Measurements from ENCODE around the gene ARHGAP12. TPM values are rescaled to one million over a fixed set of nuclear protein-coding genes. Genes with fewer than 3 reads are reported as not detected.

The ARHGAP12 gene
- total and polyA plus RNA-seq, 4 donors, result 8.6 to 66.0 (median 27.0) TPM

- no peaks in the 10 kb centered on the region for H3K9me3 ChIP-seq (ENCODE audit: control insufficient read depth in 4 of 4, insufficient read depth in 3 of 4, low read length in 3 of 4)
- ATAC-seq (ENCODE audit: insufficient read depth, low FRiP score) (no peak), DNase-seq (no peak)
- peaks cover 0 to 3% (median 0%) of the 10 kb centered on the region in 4 donors for H3K36me3 ChIP-seq (ENCODE audit: control insufficient read depth in 4 of 4, insufficient read depth in 4 of 4, low read length in 4 of 4)
- H3K27me3 ChIP-seq (ENCODE audit: control insufficient read depth in 3 of 3, insufficient read depth in 3 of 3, low read length in 2 of 3), result no peaks in the 10 kb centered on the region
- H3K27ac ChIP-seq (ENCODE audit: low read depth in 1 of 2, low read length in 1 of 2), result no peak overlapping the region
- no peak overlapping the region for H3K9ac ChIP-seq (ENCODE audit: insufficient read depth in 1 of 2, low read length in 2 of 2)
- H3K4me1 ChIP-seq (ENCODE audit: control insufficient read depth in 5 of 5, insufficient read depth in 5 of 5, low read length in 5 of 5), result peaks cover 0 to 18% (median 0%) of the 10 kb centered on the region in 5 donors
- H3K4me3 ChIP-seq, result no peak overlapping the region
- TF ChIP-seq CTCF (IDR thresholded peaks at IDR 0.05; ENCODE audit: control extremely low read depth, extremely low read depth), result no peak
Observed at GRCh38 chr10:31885971-31886370, 42.7 kb downstream of the ARHGAP12 start.

- no peak for TF ChIP-seq CTCF (IDR thresholded peaks at IDR 0.05; ENCODE audit: control extremely low read depth, extremely low read depth)
- Histone ChIP-seq H3K36me3 (ENCODE audit: control insufficient read depth in 4 of 4, insufficient read depth in 4 of 4, low read length in 4 of 4) (peaks cover 0 to 3% (median 0%) of the 10 kb centered on the region in 4 donors), H3K27ac (ENCODE audit: low read depth in 1 of 2, low read length in 1 of 2) (no peak overlapping the region), H3K27me3 (ENCODE audit: control insufficient read depth in 3 of 3, insufficient read depth in 3 of 3, low read length in 2 of 3) (no peaks in the 10 kb centered on the region), H3K9me3 (ENCODE audit: control insufficient read depth in 4 of 4, insufficient read depth in 3 of 4, low read length in 3 of 4) (no peaks in the 10 kb centered on the region), H3K4me3 (no peak overlapping the region), H3K9ac (ENCODE audit: insufficient read depth in 1 of 2, low read length in 2 of 2) (no peak overlapping the region), H3K4me1 (ENCODE audit: control insufficient read depth in 5 of 5, insufficient read depth in 5 of 5, low read length in 5 of 5) (peaks cover 0 to 18% (median 0%) of the 10 kb centered on the region in 5 donors)
- DNase-seq (no peak), ATAC-seq (ENCODE audit: insufficient read depth, low FRiP score) (no peak)
- 87 to 89% methylated on average over 2 of the region's 2 CpGs for WGBS, 2 donors
Observed at GRCh38 chr10:31884386-31884785, 44.2 kb downstream of the ARHGAP12 start.

GRCh38 chr10:31883397-31883796, 45.2 kb downstream of the ARHGAP12 start:
- TF ChIP-seq CTCF (IDR thresholded peaks at IDR 0.05; ENCODE audit: control extremely low read depth, extremely low read depth), result no peak
- Histone ChIP-seq H3K27me3 (ENCODE audit: control insufficient read depth in 3 of 3, insufficient read depth in 3 of 3, low read length in 2 of 3) (no peaks in the 10 kb centered on the region), H3K4me1 (ENCODE audit: control insufficient read depth in 5 of 5, insufficient read depth in 5 of 5, low read length in 5 of 5) (peaks cover 0 to 17% (median 0%) of the 10 kb centered on the region in 5 donors), H3K9ac (ENCODE audit: insufficient read depth in 1 of 2, low read length in 2 of 2) (no peak overlapping the region), H3K27ac (ENCODE audit: low read depth in 1 of 2, low read length in 1 of 2) (no peak overlapping the region), H3K36me3 (ENCODE audit: control insufficient read depth in 4 of 4, insufficient read depth in 4 of 4, low read length in 4 of 4) (peaks cover 0 to 3% (median 0%) of the 10 kb centered on the region in 4 donors), H3K9me3 (ENCODE audit: control insufficient read depth in 4 of 4, insufficient read depth in 3 of 4, low read length in 3 of 4) (no peaks in the 10 kb centered on the region), H3K4me3 (no peak overlapping the region)
- DNase-seq, result no peak
- 43 to 56% methylated on average over 3 of the region's 3 CpGs for WGBS, 2 donors
- ATAC-seq (ENCODE audit: insufficient read depth, low FRiP score), result no peak

- H3K36me3 ChIP-seq (ENCODE audit: control insufficient read depth in 4 of 4, insufficient read depth in 4 of 4, low read length in 4 of 4), result no peaks in the 10 kb centered on the region
- no peak overlapping the region for H3K27ac ChIP-seq (ENCODE audit: low read depth in 1 of 2, low read length in 1 of 2)
- DNase-seq, result no peak
- H3K9me3 ChIP-seq (ENCODE audit: control insufficient read depth in 4 of 4, insufficient read depth in 3 of 4, low read length in 3 of 4), result no peaks in the 10 kb centered on the region
- H3K27me3 ChIP-seq (ENCODE audit: control insufficient read depth in 3 of 3, insufficient read depth in 3 of 3, low read length in 2 of 3), result no peaks in the 10 kb centered on the region
- H3K9ac ChIP-seq (ENCODE audit: insufficient read depth in 1 of 2, low read length in 2 of 2), result no peak overlapping the region
- no peak for TF ChIP-seq CTCF (IDR thresholded peaks at IDR 0.05; ENCODE audit: control extremely low read depth, extremely low read depth)
- H3K4me3 ChIP-seq, result no peak overlapping the region
- ATAC-seq (ENCODE audit: insufficient read depth, low FRiP score), result no peak
- peaks cover 0 to 6% (median 0%) of the 10 kb centered on the region in 5 donors for H3K4me1 ChIP-seq (ENCODE audit: control insufficient read depth in 5 of 5, insufficient read depth in 5 of 5, low read length in 5 of 5)
Observed at GRCh38 chr10:31878486-31878885, 50.1 kb downstream of the ARHGAP12 start.
